ENCODE data around the gene VPS26A. TPM values are rescaled to one million over a fixed set of nuclear protein-coding genes. Genes with fewer than 3 reads are reported as not detected.

Gene VPS26A
- total RNA-seq, 6 donors from 2014 or later = 18.9 to 57.7 (median 40.9) TPM

DNA sequence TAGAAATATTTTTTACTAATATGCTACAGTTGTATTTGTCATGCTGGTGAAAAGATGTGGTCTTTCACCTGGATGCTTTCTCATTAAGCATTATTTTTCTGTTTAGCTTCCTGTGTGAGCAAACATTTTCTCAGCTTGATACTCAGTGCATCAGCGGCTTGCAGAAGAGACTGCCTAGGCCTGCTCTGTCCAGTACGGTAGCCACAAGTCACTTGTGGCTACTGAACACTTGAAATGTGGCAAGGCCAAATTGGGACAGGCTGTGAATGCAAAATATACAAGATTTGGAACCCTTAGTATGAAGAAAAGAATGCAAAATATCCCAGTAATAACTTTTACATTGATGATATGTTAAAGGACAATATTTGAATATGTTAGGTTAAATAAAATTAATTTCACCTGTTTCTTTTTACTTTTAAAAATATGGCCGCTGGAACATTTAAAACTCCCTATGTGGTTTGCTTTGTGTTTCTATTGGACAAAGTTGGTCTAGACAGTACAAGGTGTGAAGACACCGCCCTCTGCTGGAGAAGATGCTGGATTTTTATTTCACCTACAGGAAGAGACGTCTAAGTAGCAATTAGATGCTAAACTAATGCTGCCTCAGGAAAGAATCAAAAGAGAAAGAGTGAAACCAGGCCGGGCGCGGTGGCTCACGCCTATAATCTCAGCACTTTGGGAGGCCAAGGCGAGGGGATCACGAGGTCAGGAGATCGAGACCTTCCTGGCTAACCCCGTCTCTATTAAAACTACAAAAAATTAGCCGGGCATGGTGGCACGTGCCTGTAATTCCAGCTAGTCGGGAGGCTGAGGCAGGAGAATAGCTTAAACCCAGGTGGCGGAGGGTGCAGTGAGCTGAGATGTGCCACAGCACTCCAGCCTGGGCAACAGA lies 30.8 kb upstream of the VPS26A start:
- DNase-seq (peak in 1 of 2 donors; percentile 84), ATAC-seq (ENCODE audit: low FRiP score in 2 of 2) (peak; percentile 87 to 88)
- peaks cover 0 to 7% (median 2%) of the 10 kb centered on the region in 4 donors for H3K36me3 ChIP-seq
- H3K27ac ChIP-seq = peak overlapping the region; percentile 66 to 96 (median 94)
- H3K4me1 ChIP-seq = peaks cover 11 to 42% (median 23%) of the 10 kb centered on the region in 4 donors
- WGBS, 2 donors = 44% methylated on average over 17 of the region's 17 CpGs
- no peaks in the 10 kb centered on the region for H3K9me3 ChIP-seq
- H3K4me3 ChIP-seq = peak overlapping the region in 1 of 4 donors; percentile 21
- H3K27me3 ChIP-seq = no peaks in the 10 kb centered on the region
- no peak for TF ChIP-seq POLR2A (IDR thresholded peaks at IDR 0.05)
- no peak for TF ChIP-seq EP300 (IDR thresholded peaks at IDR 0.05)
- no peak for TF ChIP-seq POLR2AphosphoS5 (IDR thresholded peaks at IDR 0.05)
- TF ChIP-seq, protein P1, sequence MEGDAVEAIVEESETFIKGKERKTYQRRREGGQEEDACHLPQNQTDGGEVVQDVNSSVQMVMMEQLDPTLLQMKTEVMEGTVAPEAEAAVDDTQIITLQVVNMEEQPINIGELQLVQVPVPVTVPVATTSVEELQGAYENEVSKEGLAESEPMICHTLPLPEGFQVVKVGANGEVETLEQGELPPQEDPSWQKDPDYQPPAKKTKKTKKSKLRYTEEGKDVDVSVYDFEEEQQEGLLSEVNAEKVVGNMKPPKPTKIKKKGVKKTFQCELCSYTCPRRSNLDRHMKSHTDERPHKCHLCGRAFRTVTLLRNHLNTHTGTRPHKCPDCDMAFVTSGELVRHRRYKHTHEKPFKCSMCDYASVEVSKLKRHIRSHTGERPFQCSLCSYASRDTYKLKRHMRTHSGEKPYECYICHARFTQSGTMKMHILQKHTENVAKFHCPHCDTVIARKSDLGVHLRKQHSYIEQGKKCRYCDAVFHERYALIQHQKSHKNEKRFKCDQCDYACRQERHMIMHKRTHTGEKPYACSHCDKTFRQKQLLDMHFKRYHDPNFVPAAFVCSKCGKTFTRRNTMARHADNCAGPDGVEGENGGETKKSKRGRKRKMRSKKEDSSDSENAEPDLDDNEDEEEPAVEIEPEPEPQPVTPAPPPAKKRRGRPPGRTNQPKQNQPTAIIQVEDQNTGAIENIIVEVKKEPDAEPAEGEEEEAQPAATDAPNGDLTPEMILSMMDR (IDR thresholded peaks at IDR 0.05) = peak; percentile 65 to 89 (median 81)

DNA sequence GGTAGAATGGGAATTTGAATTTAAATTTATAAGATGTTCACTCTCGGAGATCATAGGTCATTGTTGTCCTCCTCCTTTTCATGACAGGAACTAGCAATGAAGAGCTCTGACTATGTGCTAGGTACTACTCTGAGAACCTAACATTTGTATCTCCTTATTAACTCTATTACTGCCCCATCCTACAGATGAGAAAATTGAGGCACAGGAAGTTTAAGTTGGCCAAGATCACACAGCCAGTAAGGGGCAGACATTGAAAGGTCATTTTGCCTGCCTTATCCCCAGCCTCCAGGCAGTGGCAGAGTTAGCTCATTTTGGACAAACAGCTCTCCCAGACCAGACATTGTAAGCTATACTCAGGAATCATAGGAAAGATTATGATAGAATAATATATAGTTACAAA lies 30.0 kb upstream of the VPS26A start:
- DNase-seq (no peak), ATAC-seq (ENCODE audit: low FRiP score in 2 of 2) (no peak)
- H3K9me3 ChIP-seq = no peaks in the 10 kb centered on the region
- H3K4me1 ChIP-seq = peaks cover 11 to 42% (median 23%) of the 10 kb centered on the region in 4 donors
- peaks cover 0 to 15% (median 4%) of the 10 kb centered on the region in 4 donors for H3K36me3 ChIP-seq
- peak overlapping the region in 1 of 4 donors; percentile 21 for H3K4me3 ChIP-seq
- 71 to 80% methylated on average over 1 of the region's 1 CpG for WGBS, 2 donors
- TF ChIP-seq POLR2AphosphoS5 (IDR thresholded peaks at IDR 0.05) = no peak
- TF ChIP-seq POLR2A (IDR thresholded peaks at IDR 0.05) = no peak
- TF ChIP-seq, protein P1 (IDR thresholded peaks at IDR 0.05) = peak in 1 of 6 experiments; percentile 11
- no peak for TF ChIP-seq EP300 (IDR thresholded peaks at IDR 0.05)
- peak overlapping the region in 3 of 4 donors; percentile 66 to 95 (median 92) for H3K27ac ChIP-seq
- H3K27me3 ChIP-seq = no peaks in the 10 kb centered on the region

DNA sequence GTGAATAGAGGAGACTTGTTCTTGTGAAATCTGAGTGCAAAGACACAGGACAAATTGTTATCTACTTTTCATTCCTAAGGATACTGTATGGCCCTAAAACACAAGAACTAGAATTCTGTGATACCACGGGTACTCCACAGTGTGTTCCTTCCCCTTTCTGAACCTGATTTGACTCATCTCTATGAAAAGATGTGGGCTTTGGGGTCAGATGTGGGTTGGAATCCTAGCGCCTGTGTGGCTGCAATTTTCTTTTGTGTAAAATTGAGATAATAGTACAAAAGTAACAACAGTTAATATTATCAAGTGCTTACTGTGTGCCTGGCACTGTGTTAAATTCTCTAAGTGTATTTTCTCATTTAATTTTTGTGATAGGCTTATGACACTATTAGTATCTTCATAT lies 27.9 kb upstream of the VPS26A start:
- 62 to 71% methylated on average over 2 of the region's 2 CpGs for whole genome bisulfite sequencing, 2 donors
- Histone ChIP-seq H3K4me3 (no peak overlapping the region), H3K36me3 (peaks cover 0 to 24% (median 13%) of the 10 kb centered on the region in 4 donors), H3K4me1 (peaks cover 8 to 35% (median 22%) of the 10 kb centered on the region in 4 donors), H3K27me3 (no peaks in the 10 kb centered on the region), H3K9me3 (no peaks in the 10 kb centered on the region), H3K27ac (no peak overlapping the region)
- ATAC-seq (ENCODE audit: low FRiP score in 2 of 2) = no peak
- no peak for TF ChIP-seq POLR2A (IDR thresholded peaks at IDR 0.05)
- peak in 1 of 2 donors; percentile 19 for TF ChIP-seq POLR2AphosphoS5 (IDR thresholded peaks at IDR 0.05)
- TF ChIP-seq EP300 (IDR thresholded peaks at IDR 0.05) = no peak
- DNase-seq = no peak

DNA sequence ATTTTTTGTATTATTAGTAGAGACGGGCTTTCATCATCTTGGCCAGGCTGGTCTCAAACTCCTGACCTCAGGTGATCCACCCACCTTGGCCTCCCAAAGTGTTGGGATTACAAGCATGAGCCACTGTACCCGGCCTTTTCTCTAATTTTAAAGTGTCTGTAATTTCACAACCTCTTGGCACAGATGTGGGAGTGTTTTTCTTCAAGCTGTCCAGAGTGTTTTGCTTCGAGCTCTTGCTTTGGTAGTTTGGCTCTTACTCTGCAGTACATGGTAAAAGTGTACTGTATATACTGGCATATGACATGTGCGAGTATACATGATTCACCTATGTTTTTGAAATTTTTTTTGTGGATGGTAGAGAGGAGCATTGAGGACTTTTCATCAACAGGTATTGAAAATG lies 26.2 kb upstream of the VPS26A start:
- whole genome bisulfite sequencing, 2 donors = 59 to 67% methylated on average over 4 of the region's 4 CpGs
- TF ChIP-seq POLR2A (IDR thresholded peaks at IDR 0.05) = no peak
- no peak for TF ChIP-seq POLR2AphosphoS5 (IDR thresholded peaks at IDR 0.05)
- TF ChIP-seq, protein P1 (IDR thresholded peaks at IDR 0.05) = no peak
- TF ChIP-seq EP300 (IDR thresholded peaks at IDR 0.05) = no peak
- peaks cover 11 to 44% (median 21%) of the 10 kb centered on the region in 4 donors for H3K4me1 ChIP-seq

DNA sequence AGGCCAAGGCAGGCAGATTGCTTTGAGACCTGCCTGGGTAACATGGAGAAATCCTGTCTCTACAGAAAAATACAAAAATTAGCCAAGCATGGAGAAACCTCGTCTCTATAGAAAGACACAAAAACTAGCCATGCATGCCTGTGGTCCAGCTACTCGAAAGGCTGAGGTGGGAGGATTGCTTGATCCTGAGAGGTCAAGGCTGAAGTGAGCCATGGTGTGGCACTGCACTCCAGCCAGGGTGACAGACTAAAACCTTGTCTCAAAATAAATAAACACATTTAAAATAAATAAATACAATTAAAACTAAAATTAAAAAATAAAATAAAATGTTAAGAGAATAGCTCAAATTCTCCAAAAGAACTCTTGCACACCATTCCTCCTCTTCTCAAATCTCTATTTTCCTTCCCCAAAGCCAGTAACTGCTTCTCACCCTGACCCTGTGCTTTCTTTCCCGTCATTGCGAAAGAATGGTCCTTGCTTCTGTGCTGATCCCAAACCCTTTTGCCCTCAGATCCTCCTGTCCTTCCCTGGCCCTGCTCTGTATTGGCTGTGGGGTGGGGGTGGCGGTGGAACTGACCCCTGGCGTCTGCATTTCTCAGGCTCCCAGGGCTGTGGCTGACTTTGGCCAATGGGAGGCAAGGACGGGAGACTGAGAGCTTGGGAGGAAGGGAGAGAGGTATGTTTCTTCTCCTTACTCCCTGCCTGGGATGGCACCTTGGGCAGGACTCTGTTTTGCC lies 23.7 kb upstream of the VPS26A start:
- Histone ChIP-seq H3K36me3 (peaks cover 3 to 49% (median 18%) of the 10 kb centered on the region in 4 donors), H3K9me3 (no peaks in the 10 kb centered on the region), H3K4me3 (no peak overlapping the region), H3K27ac (peak overlapping the region in 1 of 4 donors; percentile 19), H3K4me1 (peaks cover 4 to 33% (median 14%) of the 10 kb centered on the region in 4 donors), H3K27me3 (no peaks in the 10 kb centered on the region)
- TF ChIP-seq POLR2AphosphoS5 (IDR thresholded peaks at IDR 0.05) = peak in 1 of 2 donors; percentile 25
- TF ChIP-seq POLR2A (IDR thresholded peaks at IDR 0.05) = no peak
- TF ChIP-seq, protein P1 (IDR thresholded peaks at IDR 0.05) = no peak
- no peak for TF ChIP-seq EP300 (IDR thresholded peaks at IDR 0.05)
- WGBS, 2 donors = 53 to 60% methylated on average over 7 of the region's 7 CpGs
- ATAC-seq (ENCODE audit: low FRiP score in 2 of 2) (no peak), DNase-seq (no peak)

More for the DNA sequence above, 26.2 kb upstream of the VPS26A start:
- DNase-seq = no peak
- H3K36me3 ChIP-seq = peaks cover 0 to 34% (median 15%) of the 10 kb centered on the region in 4 donors
- no peaks in the 10 kb centered on the region for H3K27me3 ChIP-seq
- no peaks in the 10 kb centered on the region for H3K9me3 ChIP-seq
- no peak overlapping the region for H3K27ac ChIP-seq
- ATAC-seq (ENCODE audit: low FRiP score in 2 of 2) = no peak
- H3K4me3 ChIP-seq = no peak overlapping the region

Data from upper lobe of left lung (tissue), 6 donors.